ENCODE results near the gene CADPS.

- TF ChIP-seq CTCF (conservative IDR thresholded peaks at IDR 0.05; ENCODE audit: low read depth, low read length) (no peak), EZH2 (IDR thresholded peaks at IDR 0.05; ENCODE audit: borderline replicate concordance, low read depth, low read length, poor library complexity, severe bottlenecking) (no peak)
These were observed 275.2 kb downstream of the CADPS start for GRCh38 chr3:62600033-62600432.

Data from A673 (cell line).